Retina (tissue), 1 donor: ENCODE data around the gene G6PC1.
"Not testable (repeated sequence)": the region's sequence is repeated elsewhere in the genome, so short reads cannot be mapped to it uniquely, and the experiment has no call there.

Experiments
- DNase-seq: peaks from one replicate; pipeline ENCODE4 v3.0.0-alpha.2; 2016

G6PC1 gene

GRCh38 chr17:42900460-42901331, at the start of gene G6PC1:
G6PC1 (plus strand) TSS chr17:42900799; CDS start chr17:42900877, 78 bp downstream.
- no peak for DNase-seq

- DNase-seq: no peak
Measured at GRCh38 chr17:42850954-42851353, 49.6 kb upstream of the G6PC1 start, which contains the start of gene AOC3. AOC3 (plus strand) TSS chr17:42851199; CDS start chr17:42851344, 145 bp downstream.

GRCh38 chr17:42851371-42852240, 49.0 kb upstream of the G6PC1 start:
- not testable (repeated sequence) for DNase-seq

GRCh38 chr17:42852351-42852750, 48.2 kb upstream of the G6PC1 start:
- no peak for DNase-seq

GRCh38 chr17:42853004-42853403, 47.6 kb upstream of the G6PC1 start:
- DNase-seq: no peak

- no peak for DNase-seq
Measured at GRCh38 chr17:42853597-42853967, 47.0 kb upstream of the G6PC1 start.

- no peak for DNase-seq
Measured at GRCh38 chr17:42853968-42854790, 46.4 kb upstream of the G6PC1 start.

GRCh38 chr17:42855048-42855596, 45.5 kb upstream of the G6PC1 start:
- DNase-seq: no peak

- not testable (repeated sequence) for DNase-seq
Measured at GRCh38 chr17:42856093-42856492, 44.5 kb upstream of the G6PC1 start.

- DNase-seq: not testable (repeated sequence)
Measured at GRCh38 chr17:42856516-42856915, 44.1 kb upstream of the G6PC1 start.

GRCh38 chr17:42857389-42857788, 43.2 kb upstream of the G6PC1 start:
- no peak for DNase-seq

GRCh38 chr17:42865638-42866094, 34.9 kb upstream of the G6PC1 start:
- no peak for DNase-seq

GRCh38 chr17:42866216-42866615, 34.4 kb upstream of the G6PC1 start:
- no peak for DNase-seq

- no peak for DNase-seq
Measured at GRCh38 chr17:42866631-42867575, 33.7 kb upstream of the G6PC1 start.

- not testable (repeated sequence) for DNase-seq
Measured at GRCh38 chr17:42867694-42868261, 32.8 kb upstream of the G6PC1 start.

- DNase-seq: no peak
Measured at GRCh38 chr17:42868338-42868737, 32.3 kb upstream of the G6PC1 start.

GRCh38 chr17:42871647-42872046, 29.0 kb upstream of the G6PC1 start:
- DNase-seq: no peak

GRCh38 chr17:42872251-42872965, 28.2 kb upstream of the G6PC1 start:
- DNase-seq: no peak

- DNase-seq: no peak
Measured at GRCh38 chr17:42873315-42873714, 27.3 kb upstream of the G6PC1 start.
